Stimulated activated CD4-positive, alpha-beta T cell treated with anti-CD3 and anti-CD28 coated beads, Interleukin-1b, Interleukin-23, amount 100 ng/mL, for 4 hours (primary cell): Measurements from ENCODE around the gene SAV1.
"Not testable (repeated sequence)": the region's sequence is repeated elsewhere in the genome, so short reads cannot be mapped to it uniquely, and the experiment has no call there.

ENCODE experiments used
- DNase-seq, 2 donors: peaks; one replicate each; pipeline ENCODE4 v3.0.0-alpha.2; 2020; ENCODE audit warnings: low read depth in 2 of 2

Gene SAV1

DNA sequence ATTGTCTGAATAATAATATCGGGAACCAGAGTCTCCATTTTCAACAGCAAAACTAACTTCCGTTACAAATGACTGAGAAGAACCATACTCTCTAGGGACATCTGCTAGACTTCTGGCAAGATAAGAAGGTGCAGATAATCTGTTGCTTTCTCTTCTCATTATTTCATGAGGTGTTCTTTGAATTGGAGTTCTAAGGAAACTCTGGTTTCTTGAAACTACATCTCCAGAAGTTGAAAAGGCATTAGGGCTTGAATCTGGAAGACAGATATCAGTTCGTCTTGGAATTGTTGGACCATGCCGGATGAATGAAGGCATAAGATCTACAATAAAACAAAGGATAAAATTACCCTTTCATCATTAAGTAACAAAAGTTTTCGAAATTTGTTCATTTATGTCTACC, 2.8 kb downstream of the SAV1 start:
- not testable (repeated sequence) for DNase-seq

DNA sequence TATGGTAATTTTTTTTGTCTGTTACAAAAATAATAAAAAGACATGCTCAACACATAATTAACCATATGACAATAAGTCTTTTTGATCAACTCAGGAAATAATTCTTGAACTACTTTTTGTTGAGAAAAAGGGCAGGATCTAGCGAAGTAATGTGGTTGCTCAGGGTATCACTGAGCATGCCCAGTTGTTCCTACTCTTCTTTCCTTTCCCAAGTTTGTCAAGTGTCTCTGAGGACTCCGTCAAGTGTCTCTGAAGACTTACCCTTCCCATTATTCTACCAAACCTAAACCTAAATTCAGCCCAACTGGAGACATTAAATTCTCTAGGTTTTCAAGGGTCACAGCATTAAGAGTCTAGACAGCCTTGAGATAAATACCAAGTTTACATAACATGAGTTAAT, 3.5 kb downstream of the SAV1 start:
- DNase-seq, result not testable (repeated sequence)

DNA sequence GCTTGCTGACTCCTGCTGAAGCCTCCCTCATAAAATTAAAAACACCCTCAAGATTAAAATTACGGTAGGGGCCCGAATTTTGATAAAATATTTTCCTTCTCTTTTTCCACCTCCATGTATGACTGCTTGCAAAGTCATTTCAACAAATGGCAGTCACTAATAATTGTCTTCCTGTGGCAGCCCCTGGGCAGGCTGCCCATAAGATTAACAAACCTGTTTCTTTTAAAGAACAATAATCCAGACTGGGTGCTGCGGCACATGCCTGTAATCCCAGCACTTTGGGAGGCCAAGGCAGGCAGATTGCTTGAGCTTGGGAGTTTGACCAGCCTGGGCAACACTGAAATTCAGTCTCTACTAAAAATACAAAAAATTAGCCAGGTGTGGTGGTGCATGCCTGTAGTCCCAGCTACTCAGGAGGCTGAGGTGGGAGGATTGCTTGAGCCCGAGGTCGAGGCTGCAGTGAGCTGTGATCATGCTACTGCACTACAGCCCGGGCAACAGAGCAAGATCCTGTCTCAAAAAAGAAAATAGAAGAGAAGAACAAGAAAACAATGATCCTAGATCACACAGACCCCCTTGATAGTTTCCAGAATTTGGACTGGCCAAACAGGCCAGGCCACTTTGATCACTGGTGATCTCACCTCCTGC, 8.7 kb downstream of the SAV1 start:
- no peak for DNase-seq

- DNase-seq, result no peak
Measured at GRCh38 chr14:50658203-50658602, 9.9 kb downstream of the SAV1 start.

DNA sequence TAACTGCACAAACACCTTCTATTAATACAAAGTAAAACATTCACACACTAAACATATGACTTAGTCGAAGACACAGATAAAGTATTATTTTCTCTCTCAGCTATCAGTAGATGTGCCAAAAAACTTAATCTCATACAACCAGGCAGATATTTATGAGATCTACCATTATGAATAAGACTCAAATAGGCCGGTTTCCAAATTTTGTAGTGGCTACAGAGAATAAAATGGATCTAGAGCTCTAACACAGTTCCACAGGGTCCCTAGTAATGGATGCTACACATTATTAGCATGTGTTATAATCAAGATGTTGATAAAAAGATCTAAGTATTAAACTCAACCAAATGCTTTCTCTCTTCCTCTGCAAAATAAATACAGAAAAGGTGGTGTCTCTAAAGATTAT, 10.4 kb downstream of the SAV1 start:
- no peak for DNase-seq

- no peak for DNase-seq
Measured at GRCh38 chr14:50656776-50657175, 11.3 kb downstream of the SAV1 start.

GRCh38 chr14:50649691-50650090, 18.4 kb downstream of the SAV1 start:
- no peak for DNase-seq

- no peak for DNase-seq
Measured at GRCh38 chr14:50647753-50648152, 20.4 kb downstream of the SAV1 start.

- no peak for DNase-seq
Measured at GRCh38 chr14:50647282-50647681, 20.8 kb downstream of the SAV1 start.

DNA sequence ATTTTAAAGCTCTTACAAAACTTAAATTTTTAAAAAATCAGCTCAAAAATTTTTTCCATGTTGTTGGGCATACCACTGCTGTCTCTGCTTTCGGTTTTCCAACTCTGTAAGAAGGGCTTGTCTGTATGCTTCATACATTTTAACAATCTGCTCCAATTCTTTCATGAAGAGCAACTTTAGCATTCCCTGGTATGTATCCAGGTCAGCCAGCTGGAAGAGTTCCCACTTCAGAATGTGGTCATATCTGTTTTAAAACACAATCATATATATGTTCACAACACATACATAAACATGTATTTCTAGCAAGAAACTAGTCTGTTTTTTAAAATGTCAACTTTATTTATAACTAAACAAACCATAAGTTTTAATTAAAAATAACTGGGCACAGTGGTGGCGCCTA, 33.0 kb downstream of the SAV1 start:
- no peak for DNase-seq

DNA sequence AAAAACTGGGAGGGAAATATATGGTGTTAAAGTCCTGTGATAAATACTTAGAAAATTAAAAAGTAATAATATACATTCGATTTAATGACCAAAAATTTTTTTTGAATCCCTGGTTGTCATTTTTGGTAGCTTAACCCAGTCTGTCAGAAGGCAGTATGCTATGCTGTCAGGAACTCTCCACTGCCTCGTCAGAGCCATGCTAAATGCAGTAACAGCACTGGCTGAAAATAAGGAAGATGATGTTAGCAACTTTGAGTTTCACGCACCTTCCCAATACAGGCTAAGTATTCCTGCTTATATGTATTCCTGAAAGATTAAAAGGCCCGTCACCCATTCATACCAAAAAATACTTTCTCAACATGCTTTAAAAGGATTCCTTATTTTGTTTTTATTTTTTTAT, 34.2 kb downstream of the SAV1 start:
- no peak for DNase-seq

DNA sequence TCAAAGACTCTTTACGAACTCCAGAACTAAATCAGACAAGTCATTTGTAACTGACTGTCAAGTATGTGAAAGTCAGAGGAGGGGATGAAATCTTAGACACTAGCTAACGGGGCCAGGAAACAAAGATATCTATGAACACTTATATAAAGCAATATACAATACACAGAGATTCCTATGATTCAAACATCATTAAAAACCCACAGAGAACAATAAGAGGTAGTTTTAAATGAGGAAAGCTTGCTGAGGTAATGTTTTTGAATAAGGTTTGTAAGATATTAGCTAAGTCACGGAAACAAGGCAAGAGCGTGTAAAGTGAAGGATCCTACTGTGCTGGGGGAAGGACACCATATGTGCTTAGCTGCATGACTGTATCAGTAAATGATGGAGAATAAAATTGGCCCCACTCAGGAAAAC, 36.7 kb downstream of the SAV1 start:
- no peak for DNase-seq

GRCh38 chr14:50624947-50625346, 43.2 kb downstream of the SAV1 start:
- not testable (repeated sequence) for DNase-seq

DNA sequence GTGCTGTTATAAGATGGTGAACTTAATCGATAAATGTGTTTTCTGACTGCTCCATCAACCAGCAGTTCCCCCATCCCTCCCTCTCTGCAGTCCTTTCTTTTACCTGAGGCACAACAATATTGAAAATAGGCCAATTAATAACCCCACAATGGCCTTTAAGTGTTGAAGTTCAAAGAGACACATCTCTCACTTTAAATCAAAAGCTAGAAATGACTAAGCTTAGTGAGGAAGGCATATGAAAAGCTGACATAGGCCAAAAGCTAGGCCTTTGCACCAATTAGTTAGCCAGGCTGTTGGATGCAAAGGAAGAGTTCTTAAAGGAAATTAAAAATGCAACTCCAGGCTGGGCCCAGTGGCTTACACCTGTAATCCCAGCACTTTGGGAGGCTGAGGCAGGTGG, 43.7 kb downstream of the SAV1 start:
- no peak for DNase-seq

GRCh38 chr14:50622978-50623377, 45.1 kb downstream of the SAV1 start:
- no peak for DNase-seq

- DNase-seq, result no peak
Measured at GRCh38 chr14:50620341-50620740, 47.8 kb downstream of the SAV1 start.

DNA sequence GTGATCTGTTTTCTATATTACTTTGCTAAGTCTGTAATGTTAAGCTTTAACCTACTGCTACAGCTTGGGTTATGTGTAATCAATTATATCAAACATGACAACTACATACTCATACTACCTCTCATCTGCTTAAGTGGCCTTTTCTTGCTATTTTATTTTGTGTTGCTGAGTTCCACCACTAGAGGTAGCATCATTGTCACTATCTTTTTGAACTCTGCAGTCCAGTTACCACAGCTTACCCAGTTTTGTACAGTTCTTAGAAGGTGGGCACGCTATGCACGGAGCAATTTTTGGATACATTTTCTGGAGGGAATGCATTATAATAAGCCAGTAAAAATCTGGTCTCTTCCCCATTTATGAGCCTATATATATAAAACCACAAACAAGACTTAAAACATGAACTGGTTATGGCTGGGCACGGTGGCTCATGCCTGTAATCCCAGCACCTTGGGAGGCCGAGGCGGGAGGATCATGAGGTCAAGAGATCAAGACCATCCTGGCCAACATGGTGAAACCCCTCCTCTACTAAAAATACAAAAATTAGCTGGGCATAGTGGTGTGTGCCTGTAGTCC, 48.5 kb downstream of the SAV1 start:
- no peak for DNase-seq

GRCh38 chr14:50616275-50616674, 51.8 kb downstream of the SAV1 start:
- no peak for DNase-seq

DNA sequence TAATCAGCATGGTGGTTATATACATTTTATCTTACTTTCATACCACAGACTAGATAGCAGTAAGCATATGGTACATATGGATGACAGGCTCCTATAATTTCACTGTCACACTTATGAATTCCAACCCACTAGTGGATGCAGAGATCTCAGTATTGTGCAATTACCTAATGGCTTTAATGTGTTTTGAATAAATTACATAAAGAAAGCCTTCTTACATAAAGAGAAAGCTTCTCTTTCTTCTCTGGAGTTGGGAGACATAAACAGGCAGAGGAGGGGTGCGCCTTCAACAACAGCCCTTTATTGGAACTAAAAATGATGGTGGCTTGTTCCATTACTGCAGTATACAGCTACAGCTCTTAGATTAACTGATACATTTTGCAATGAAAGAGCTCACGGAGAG, 52.6 kb downstream of the SAV1 start:
- no peak for DNase-seq

- no peak for DNase-seq
Measured at GRCh38 chr14:50615056-50615455, 53.0 kb downstream of the SAV1 start.

DNA sequence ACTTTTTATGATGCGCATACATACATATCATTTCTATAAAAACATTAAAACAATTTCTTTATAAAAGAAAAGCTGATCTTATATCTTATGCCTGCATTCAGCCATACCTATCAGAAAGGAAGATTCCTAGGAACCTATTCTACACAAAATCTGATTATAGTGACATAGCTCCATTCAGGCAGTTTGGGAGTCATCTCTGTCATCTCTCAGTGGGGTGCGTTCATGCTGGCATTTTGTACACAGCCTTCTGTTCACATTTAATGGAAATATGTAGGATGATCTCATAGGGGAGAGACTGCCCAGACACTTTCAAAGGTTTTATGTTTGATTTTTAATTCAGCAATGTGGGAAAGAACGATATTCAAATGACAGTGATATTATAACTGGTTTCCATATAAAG, 55.3 kb downstream of the SAV1 start:
- no peak for DNase-seq

GRCh38 chr14:50610465-50610864, 57.6 kb downstream of the SAV1 start:
- no peak for DNase-seq

GRCh38 chr14:50608302-50608851, 59.7 kb downstream of the SAV1 start:
- no peak for DNase-seq

DNA sequence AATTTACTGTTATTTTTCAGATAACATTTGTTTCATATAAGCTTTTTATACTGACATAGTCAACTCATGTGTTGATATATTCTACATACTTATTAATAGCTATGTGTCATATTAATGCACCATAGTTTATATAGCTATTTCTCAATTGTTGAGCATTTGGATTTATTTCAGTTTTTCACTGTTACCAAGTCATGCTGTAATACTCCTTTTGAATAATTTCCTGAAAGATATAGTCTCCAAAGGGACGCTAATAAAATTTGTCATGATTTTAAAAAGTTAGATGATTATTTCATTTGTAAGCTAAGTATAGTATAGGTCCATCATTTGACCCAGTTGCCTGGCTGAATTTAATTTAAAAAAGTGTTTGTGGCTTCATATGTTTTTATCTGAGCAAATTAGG, 60.3 kb downstream of the SAV1 start:
- no peak for DNase-seq
